Mammary epithelial cell (primary cell): ENCODE measurements around the gene COMMD10.

Experiments
- CTCF ChIP-seq, 2 donors: IDR thresholded peaks in 1 of 2; conservative IDR thresholded peaks in 1 of 2; 2 replicates each; pipeline ENCODE4 v1.5.1; 2011 to 2012; ENCODE audit warnings: inconsistent platforms in 2 of 2, low read length in 2 of 2, mild to moderate bottlenecking in 2 of 2, control low read depth in 1 of 2, low read depth in 1 of 2; ENCODE audit not compliant: insufficient read depth in 1 of 2; ENCODE audit errors: extremely low read depth in 1 of 2
- EZH2 ChIP-seq: IDR thresholded peaks from 2 replicates; pipeline ENCODE4 v1.6.1; 2012; ENCODE audit warnings: low read length, inconsistent platforms, borderline replicate concordance

- no peak for TF ChIP-seq CTCF (conservative IDR thresholded peaks at IDR 0.05 in 1 of 2, IDR thresholded peaks at IDR 0.05 in 1 of 2; ENCODE audit: extremely low read depth in 1 of 2, insufficient read depth in 1 of 2, low read depth in 1 of 2, low read length in 2 of 2)
- TF ChIP-seq EZH2: no peak
Measured at GRCh38 chr5:116133281-116133680, 48.5 kb downstream of the COMMD10 start.
